Urothelium cell line (cell line): ENCODE data around the gene CBX4.

Experiments
- DNase-seq: peaks from one replicate; pipeline ENCODE4 v3.0.0; 2011; ENCODE audit warnings: low spot score, mixed read lengths
- FAIRE-seq: peaks from 2 replicates; lab custom pipeline; 2011; peaks lifted over from hg19 to GRCh38; lab: Jason Lieb, UNC

Gene CBX4

DNA sequence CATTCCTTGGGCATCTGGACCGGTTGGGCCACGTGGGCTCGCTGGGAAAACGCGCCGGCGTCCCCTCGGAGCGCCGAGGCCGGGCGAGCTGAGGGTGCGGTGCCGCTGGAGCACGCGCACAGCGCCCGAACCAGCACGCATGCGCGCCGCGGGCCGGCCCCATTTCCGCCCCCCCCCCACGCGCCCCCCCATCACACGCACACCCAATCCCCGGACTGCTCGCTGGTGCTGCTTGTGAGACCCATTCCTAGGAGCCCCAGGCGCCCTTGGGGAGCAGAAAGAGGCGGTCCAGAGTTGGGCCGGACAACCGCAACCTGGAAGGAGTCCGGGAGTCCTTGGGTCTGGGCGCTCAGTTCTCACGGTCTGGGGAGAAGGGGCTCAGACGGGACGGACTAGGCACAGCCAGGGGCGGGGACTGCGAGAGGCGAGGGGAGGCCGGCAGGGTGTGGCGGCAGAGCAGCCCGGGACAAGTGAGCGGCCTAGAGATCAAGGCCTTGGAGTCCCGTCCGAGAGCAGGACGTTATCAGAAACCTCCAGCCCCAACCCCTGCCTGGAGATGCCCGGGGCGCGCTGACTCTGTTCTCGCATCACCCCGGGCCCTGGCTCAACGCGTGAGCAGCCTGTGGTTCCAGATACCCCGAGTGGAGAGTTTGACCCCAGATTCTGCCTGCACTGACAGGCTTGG, 36.4 kb downstream of the CBX4 start:
- FAIRE-seq (no peak), DNase-seq (no peak)

DNA sequence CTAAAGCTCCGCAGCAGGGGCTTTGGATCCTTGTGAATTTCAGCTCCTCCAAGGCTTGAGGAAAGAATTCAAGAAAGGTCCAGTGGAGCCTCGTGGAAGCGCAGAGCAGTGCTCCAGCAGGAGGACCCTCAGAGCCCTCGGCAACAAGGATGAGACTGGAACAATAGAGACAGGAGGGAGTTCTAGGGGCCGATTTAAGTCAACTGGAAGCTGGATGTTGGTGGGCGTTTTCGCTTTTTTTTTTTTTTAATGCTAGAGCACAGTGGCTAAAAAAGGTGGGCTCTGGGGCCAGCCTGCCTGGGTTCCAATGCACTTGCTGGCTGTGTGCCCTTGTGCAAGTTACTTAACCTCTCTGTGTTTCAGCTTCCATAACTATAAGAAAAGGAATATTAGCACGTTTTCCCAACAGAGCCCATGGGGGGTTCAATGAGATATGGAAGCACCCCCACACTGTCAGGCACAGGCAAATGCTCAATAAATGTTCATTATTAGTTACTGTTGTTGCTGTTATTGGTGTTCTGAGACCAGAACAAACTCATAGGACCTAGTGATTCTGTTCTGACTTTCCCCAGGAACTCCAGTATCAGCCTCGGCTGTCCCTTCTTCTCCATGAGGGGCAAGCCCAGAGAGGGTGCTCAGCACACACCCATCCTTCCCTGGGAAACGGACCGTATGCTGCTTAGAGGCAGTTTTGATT, 37.1 kb downstream of the CBX4 start:
- DNase-seq = no peak
- FAIRE-seq = no peak

DNA sequence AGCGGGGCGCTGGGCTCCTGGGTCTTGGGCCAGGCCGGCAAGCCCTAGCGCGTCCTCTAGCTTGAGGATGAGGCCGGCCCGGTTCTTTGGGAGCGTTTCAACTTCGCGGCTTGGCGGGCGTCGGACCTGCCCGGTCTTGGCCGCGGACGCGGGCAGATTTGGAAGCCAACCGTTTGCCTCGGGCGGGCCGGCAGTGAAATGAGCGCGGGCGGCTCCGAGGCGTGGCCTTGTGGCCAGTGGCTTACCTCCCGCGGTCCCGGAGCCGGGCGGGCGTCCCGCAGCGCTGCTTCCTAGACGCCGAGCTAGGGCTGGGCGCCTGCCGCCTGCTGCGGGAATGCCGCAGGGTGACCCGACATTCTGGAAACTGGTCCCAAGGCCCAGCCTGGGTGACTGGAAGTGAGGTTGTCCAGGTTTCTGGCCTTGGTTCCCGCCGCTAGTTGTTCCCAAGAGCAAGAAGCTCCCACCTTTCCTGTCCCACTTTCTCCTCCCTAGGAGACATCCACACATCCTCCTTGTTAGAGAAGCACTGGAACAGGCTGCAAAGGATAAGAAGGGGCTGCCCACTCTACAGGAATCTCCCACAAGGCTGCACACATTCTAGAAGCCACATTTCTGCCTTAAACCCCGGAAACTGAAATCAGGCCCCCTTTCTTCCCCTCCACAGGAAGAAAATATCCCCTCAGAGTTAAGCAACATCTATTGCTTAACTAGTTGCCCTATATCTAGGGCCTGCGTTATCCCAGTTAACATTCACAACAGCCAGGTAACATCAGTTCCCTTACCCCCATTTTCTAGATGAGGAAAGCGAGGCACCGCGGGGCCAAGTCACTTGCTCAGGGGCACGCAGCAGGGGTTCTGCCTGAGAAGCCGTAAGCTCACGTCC, 37.8 kb downstream of the CBX4 start:
- DNase-seq = peak; percentile 36
- FAIRE-seq = no peak

DNA sequence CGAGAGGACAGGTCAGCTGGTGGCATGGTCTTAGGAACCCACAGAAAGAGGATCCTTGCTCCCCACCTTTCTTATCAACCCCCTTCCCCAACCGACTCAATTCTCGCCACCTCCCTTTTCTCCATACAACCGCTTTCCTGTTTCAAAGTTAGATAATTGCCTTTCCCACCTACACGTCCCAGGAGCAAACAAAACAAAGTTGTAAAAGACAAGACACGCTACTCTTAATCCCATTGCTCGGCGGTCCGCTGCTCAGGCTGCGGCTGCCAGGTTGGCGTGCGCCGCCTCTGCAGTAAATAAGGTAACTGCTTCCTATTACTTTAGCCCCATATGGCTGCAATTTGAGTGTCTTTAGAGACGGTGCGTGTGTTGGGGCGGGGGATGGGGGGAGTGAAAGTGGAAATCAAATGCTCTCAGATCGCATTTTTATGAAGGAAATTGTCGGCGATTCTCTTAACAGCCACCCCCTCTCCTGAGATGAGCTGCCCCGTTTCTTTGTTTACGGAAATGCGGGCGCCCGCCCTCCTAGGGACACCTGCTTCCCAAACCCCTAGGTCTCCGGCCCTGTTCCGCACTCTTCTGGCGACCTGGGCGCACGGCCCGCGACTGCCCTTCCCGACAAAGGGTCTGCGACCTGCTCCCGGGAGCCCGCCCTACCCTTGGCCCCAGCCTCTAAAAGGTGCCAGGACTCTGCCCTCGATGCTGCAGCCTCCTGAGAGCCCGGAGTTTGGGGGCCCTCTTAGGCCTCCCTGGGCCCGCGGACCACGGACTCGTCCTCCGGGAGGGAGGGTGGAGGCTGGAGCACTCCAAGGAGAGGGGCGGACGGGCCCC, 38.7 kb downstream of the CBX4 start:
- peak; percentile 69 for DNase-seq
- no peak for FAIRE-seq

DNA sequence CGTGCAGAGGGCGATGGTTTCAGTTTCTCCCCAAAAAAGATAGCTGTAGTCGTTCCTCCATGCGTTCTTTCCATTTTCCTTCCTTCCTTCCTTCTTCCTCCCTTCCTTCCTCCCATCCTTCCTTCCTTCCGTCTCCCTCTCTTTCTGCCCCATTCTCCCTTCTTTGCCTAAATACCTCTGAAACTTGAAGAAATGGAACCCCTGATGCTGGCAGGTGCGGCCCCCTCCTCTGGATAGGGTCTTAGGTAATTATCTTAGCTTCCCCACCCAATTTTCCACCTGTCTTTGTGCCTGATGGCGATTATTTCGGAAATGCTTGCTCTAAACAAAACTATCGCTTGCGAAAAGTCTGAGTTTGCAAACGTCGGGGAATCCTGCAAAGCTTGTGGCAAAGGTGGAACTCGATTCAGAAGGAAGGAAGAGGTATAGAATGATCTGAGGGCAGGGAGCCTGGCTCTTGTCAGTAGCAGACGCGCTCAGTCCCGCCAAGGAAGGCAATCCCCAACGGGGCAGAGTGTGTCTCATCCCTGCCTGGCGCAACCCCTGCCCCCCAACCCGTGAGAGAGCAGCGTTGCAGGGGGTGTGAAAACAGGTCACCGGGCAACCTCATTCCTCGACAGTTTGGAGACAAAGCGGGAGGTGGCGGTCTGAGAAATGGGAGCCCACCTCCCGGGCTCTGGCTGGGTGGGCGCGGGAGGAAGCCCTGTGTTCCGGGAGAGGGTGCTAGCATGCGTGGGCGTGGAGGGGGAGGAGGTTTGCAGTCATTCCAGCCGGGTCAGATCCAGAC, 39.5 kb downstream of the CBX4 start:
- no peak for DNase-seq
- FAIRE-seq = peak; percentile 74

DNA sequence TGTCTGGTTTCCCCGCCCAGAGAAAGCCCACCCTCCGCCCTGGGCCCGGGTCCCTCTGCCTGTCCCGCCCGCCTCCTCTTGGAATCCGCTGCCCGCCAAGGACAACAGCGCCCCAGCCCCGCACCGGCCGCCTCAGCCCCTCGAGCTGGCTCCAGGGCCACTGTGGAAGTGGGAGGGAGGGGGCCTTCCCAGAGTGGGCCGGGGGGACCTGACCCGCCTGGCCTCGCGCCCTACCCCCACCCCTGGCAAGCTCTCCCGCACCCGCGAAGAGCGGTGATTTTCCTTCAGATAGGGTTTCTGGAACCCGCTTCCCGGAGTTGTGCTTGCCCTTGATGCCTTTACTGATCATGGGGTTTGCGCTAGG, 40.1 kb downstream of the CBX4 start:
- no peak for FAIRE-seq

DNA sequence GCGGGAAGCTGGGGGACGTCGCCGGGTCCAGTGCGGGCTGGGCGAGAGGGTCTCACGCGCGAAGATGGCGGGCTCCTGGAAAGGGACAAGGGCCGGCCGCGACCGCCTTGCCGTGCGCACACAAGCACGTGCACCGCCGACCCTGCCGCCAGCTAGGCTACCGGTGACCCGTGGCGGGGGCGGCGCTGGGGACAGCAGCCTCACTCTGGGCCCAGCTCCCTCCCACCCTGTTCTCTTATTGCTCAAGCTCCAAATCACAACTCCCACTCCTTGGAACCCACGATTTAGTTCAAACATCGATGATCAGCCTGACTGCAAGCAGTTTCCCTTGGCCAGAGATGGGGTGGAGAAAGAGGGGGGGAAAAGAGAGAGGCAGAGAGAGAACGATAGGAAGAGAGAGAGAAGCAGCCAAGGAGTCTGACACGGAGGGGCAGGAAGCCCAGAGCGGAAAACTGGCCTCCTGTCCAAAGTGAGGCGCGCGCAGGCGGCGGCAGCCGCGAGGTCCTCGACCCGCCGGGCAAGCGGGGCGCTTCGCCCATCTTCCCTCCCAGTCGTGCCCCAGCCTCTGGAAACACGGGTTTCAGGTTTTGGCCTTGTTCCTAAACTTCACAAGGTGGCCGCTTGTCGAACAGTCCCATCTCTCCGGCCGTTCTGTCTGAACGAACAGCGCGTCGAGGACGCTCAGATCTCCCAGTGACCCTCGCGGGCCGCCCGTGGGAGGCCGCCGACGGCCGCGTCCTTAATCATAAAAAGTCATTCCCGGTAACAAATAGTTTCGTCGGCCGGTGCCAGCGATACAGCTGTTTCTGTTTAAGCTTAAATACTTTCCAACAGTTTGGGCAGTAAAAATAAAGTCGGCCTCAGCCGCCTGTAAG, 40.7 kb downstream of the CBX4 start:
- no peak for DNase-seq
- peak; percentile 86 for FAIRE-seq

More for the DNA sequence above, 40.1 kb downstream of the CBX4 start:
- DNase-seq = no peak

DNA sequence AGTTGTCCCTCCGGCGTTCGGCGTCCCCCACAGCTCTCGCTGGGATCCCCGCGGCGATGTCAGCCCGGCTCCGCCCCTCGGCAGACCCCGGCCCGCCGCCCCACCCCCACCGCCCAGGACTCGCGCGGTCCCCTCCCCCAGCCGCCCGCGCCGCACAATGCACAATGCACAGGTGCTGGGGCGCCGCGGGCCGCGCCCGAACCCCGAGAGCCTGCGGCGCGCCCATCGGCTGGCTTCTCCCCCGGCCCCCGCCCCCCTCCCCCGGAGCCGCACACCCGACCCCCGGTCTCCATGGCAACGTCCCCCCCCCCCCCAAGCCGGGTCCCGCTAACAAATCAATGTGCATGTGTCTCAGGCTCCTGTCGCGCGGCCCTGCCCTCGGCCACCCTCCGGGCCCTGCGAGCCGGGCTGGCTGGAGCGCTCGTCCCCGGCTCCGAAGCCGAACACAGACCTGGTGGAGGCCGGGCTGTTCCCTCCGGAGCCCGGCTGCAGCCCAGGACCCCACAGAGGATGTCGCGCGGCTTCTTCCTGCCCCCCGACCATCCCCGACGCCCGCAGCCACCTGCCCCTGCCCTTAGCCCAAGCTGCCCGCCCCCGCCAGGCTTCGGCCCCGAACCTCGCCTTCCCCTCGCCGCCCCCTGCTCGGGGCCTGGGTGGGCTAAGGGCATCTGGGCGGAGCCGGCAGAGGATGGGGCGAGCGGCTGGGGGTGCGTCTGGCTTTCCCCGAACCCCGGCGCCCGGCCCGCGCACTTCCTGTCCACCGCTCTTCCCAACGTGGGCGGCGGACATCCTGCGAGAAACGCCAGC, 41.5 kb downstream of the CBX4 start:
- DNase-seq (peak; percentile 83), FAIRE-seq (no peak)

DNA sequence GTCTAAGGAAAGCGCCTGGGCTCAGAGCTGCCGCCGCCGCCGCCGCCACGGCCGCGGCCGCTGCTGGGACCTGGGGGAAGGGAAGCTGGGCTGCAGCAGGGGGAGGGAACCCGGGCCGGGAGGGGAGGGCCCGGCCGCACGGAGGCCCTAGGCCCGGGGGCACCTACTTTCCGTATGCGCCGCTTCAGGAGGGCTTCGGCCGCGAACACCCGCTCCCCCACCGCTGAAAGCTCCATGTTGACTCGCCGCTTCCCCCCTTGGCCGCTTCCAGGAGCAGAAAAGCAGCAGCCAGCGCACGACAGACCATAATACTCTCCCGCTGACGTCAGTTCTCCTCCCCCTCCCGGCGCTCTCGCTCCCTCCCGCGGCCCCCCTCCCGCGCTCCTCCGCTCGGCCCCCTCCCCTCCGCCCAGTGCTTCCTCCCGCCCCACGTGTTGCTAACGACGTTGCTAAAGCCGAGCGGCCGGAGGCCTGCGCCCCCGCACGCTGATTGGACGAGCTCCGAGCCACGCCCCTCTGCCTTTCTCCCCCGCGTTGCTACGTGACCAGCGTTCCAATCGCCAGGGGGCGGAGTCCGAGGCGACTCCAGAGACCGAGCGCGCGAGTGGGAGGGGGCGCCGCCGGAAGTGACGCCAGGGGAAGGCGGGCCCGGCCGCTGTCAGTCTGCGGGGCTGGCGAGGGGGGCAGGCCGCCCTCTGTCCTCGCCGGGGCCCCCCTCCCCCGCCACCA, 42.3 kb downstream of the CBX4 start, which contains the start of gene CBX8:
TSS of gene CBX8 (minus strand) at position 315 of the 729 bp plus-strand sequence. CDS start at position 236, 79 bp downstream.
- DNase-seq (peak; percentile 100), FAIRE-seq (peak; percentile 98)

DNA sequence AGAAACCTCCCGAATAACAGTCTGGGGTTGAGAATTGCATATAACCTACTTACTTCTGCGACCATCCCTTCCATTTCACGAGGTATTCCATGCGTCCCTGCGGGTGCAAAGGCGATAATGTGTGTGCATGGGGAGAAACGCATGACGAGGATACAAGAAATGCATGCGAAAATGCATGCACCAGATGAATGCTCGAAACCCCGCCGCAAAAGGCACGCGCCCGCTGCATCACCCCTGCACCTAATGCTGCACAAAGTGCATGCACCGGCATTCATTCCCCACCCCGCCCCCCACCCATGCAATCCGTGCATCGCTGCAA, 42.8 kb downstream of the CBX4 start:
- no peak for FAIRE-seq
- DNase-seq = no peak

DNA sequence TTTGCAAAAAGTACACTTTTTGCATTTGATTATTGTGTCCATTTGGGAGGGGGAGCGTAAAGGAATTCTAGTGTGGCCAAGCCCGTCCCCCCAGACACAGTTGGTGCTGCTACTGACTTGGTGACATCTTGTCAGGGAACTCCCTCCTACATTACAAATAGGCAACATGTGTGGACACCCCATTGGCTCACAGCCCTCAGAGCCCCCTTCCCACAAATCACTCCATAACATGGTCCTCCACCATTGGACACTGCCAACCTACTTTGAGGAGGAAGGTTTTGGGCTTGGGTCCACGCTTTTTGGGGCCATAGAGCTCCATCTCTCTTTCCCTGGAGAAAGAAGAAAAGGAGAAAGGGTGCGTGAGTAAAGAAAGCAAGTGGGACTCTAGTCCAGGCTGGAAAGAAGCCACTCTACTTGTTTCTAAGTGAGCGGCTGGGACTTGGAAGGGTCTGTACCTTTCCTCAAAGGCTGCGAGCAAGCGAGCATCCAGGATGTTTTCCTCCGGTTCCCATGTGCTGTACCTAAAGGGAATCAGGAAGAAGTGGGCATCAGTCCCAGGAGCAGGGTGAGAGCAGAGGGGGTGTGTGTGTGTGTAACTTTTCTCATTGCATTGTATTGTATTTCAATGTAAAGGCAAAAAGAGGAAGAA, 43.3 kb downstream of the CBX4 start:
- no peak for DNase-seq
- FAIRE-seq = peak; percentile 13

DNA sequence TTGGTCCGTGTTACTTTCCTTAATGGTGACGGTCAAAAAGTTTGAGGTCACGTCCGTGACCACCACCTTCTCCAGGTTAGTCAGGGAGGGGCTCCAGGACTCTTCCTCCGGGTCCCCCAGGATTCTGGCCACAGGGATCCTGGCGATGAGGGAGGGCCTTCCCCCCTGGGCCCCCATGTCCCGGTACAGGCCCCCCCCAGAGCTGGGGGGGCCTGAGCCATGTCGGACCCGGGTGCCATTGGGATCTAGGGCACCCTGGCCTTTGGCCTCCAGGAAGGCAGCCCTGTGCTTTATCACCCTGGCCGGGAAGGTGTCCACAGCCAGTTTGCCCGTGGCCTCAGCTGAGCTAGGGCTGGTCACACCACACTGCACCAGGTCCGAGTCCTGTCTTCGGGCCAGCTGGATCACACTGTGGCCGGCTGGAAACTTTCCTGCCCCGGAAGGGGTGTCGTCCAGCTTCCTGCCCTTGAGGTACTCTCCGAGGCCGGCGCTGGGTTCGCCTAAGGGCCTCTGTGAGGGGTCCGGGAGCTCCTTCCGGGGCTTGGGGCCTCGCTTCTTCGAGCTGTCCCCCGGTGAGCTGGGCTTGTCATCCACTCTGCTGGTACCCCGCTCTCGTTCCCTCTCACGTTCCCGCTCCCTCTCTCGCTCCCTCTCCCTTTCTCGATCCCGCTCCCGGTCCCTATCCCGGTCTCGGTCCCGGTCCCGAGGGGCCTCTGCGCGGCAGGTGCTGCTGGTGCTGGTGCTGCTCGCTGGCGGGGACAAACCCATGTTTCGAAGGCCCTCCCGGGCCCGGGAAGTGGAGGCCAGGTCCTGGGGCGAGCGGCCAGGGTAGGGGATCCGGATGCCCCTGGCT, 44.4 kb downstream of the CBX4 start:
- FAIRE-seq = no peak

DNA sequence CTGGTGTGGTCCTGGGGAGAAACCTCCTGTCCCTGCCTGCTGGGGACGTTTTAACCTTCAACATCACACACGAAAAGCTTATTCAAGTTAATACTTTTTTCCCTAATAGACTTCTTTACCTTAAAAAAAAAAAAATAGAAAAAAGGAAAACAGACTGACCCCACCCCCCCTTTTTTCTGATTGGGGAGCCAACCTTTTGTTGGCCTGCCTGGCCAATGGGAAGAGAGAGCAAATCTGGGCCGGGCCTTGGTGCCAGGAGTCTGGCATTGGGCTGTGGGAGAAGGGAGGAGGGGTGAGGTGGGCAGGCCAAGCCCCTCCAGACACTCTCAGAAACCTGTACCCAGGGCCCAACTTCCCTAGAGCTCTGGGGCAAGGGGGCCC, 45.3 kb downstream of the CBX4 start:
- no peak for FAIRE-seq
- DNase-seq = peak; percentile 90

More for the DNA sequence above, 44.4 kb downstream of the CBX4 start:
- DNase-seq = no peak

DNA sequence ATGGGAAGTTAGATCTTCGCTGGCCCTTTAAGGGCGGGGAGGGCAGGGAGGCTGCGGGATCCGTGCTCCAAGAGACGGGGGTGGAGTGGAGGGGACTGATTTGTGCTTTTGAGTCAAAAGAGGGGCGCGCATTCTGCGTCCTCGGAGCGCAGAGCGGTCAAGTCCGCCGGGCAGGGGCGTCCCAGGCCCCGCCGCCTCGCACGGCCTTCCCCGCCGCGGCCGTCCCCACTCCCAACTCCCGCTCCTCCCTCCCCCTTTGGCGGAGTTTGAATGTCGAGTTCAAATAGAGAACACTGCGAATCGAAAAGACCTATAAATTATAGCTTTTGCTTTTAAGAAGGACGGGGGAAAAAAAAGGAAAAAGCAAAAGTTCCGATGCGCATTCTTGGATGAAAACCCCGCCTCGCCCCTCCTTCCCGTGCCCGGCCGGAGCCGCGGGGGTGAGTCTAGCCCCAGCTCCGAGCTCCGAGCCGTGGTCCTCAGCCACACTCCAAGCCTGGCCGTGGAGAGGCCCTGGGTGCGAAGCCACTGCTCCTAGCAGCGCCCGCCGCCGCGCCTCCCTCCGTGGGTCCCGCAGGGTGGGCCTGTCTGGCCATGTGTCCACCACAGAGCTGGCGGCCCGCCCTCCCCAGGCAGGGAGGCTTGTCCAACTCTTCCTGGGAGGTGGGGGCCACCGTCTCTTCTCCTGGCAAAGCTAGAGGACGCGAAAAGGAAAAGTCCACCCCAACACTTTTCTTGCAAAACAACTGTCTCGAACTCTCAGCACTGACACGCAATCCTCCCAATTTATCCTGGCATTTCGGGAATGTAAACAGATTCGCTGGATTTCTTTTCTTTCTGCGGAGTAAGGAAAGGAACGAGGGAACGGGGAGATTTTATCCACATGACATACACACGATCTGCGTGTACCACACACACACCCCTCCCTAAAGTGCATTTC, 46.0 kb downstream of the CBX4 start:
- peak; percentile 70 for DNase-seq
- FAIRE-seq = peak; percentile 90

DNA sequence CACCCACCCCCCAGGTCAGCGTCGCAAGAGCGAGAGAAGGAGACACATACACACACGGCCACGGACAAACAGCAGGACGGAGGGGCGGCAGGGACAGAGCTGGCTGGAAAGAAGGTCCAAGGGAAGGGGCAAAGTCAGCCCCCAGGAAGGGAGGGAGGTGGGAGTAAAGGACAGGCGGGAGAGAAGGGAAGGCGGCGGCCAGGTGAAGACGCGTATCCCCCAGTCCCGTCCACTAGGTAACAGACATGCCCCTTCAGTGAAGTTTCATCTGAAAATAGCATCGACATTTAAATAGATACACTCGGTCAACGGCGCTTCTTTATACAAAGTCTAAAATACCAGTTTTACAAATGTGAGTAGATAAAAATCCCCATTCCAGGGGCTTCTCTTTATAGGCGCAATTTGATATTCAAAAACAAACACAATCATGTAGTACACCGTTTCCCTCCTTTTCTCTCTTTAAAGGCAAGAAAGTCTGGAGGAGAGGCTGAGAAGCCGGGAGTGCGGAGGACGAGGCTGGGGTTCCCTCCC, 46.8 kb downstream of the CBX4 start:
- no peak for DNase-seq

More for the DNA sequence above, 46.8 kb downstream of the CBX4 start:
- no peak for FAIRE-seq
